OCI-LY7 (cell line): Measurements from ENCODE around the gene SKIL.

Experiments
- CTCF ChIP-seq: fragments of 200-600 bp; sonication (generic); conservative IDR thresholded peaks from 2 replicates; pipeline ENCODE4 v1.5.1; 2014; ENCODE audit warnings: mild to moderate bottlenecking, antibody characterized with exemption, low read length, moderate library complexity, mixed read lengths
- EZH2phosphoT487 ChIP-seq: fragments of 200-600 bp; sonication (generic); IDR thresholded peaks from 2 replicates; pipeline ENCODE4 v1.6.1; 2018; ENCODE audit warnings: low read depth, borderline replicate concordance, mild to moderate bottlenecking, mixed run types, antibody characterized with exemption, low read length, moderate library complexity, mixed read lengths

- TF ChIP-seq CTCF = no peak
- no peak for TF ChIP-seq EZH2phosphoT487
Measured at GRCh38 chr3:170420307-170420821, 62.8 kb downstream of the SKIL start.
